ENCODE measurements around the gene MIS12. TPM values are rescaled to one million over a fixed set of nuclear protein-coding genes. Genes with fewer than 3 reads are reported as not detected.

MIS12 gene
- total and polyA plus RNA-seq, 2 of the 8 experiments (the other 6 are each of a cell fraction or from before 2014, with no cell fraction given), result 9.5 to 25.6 TPM

DNA sequence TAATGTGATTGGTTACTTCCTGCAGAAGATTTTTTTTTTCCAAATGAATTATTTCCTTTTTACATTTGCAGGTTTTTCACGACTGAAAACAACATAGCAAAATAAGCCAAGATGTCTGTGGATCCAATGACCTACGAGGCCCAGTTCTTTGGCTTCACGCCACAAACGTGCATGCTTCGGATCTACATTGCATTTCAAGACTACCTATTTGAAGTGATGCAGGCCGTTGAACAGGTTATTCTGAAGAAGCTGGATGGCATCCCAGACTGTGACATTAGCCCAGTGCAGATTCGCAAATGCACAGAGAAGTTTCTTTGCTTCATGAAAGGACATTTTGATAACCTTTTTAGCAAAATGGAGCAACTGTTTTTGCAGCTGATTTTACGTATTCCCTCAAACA lies 2.4 kb downstream of the MIS12 start:
- no peak overlapping the region for H3K27ac ChIP-seq (ENCODE audit: low read depth, low read length)
- 82% methylated on average over 8 of the region's 8 CpGs; no CpG with 5 or more reads in 1 of the 2 experiments for WGBS, 2 experiments (ENCODE audit: extremely low coverage in 1 of 2, insufficient coverage in 1 of 2, insufficient read length in 1 of 2, insufficient replicate concordance in 2 of 2, low coverage in 1 of 2, low lambda C conversion rate in 2 of 2, missing lambda C conversion rate in 1 of 2)
- no peak overlapping the region for H3K4ac ChIP-seq (replicated peaks; ENCODE audit: insufficient read length, low read depth, low read length)
- H3K56ac ChIP-seq (replicated peaks; ENCODE audit: insufficient read length, low read depth, low read length), result no peak overlapping the region
- H4K5ac ChIP-seq (ENCODE audit: insufficient read length, low read depth, low read length), result no peak overlapping the region
- H3K18ac ChIP-seq (ENCODE audit: extremely low read depth, low read length), result no peak overlapping the region
- no peak overlapping the region for H2BK120ac ChIP-seq (replicated peaks; ENCODE audit: low read depth, low read length)
- no peak overlapping the region for H2BK5ac ChIP-seq (ENCODE audit: low read depth, low read length)
- H2BK12ac ChIP-seq (ENCODE audit: low read depth, low read length), result no peak overlapping the region
- no peak overlapping the region for H2AK5ac ChIP-seq (ENCODE audit: low read depth, low read length)
- peaks cover 8 to 50% of the 10 kb centered on the region in 2 experiments for H3K79me2 ChIP-seq (ENCODE audit: control insufficient read depth in 1 of 2, insufficient read depth in 2 of 2, low read length in 2 of 2)
- H3K9me3 ChIP-seq (ENCODE audit: insufficient read depth in 2 of 2, low read depth in 1 of 2, low read length in 1 of 2), result no peaks in the 10 kb centered on the region
- no peak overlapping the region for H2BK15ac ChIP-seq (ENCODE audit: low read length)
- H3K14ac ChIP-seq (ENCODE audit: insufficient read length), result no peak overlapping the region
- ChIA-PET CTCF (ENCODE audit: partially characterized antibody) (no interaction called here), POLR2A (ENCODE audit: partially characterized antibody) (interaction anchor here (1.0 to 6.2 kb wide), 3 partner anchors 11 to 22 kb away, joined by 3 to 91 read pairs (median 69); partner anchors contain the start of gene DHX33)
- peaks cover 3 to 13% of the 10 kb centered on the region in 2 experiments for H4K20me1 ChIP-seq (replicated peaks in 1 of 2; ENCODE audit: control insufficient read depth in 1 of 2, insufficient read depth in 2 of 2, low read length in 2 of 2)
- no peak overlapping the region for H2BK20ac ChIP-seq (ENCODE audit: low read length)
- no peak overlapping the region for H3K4me2 ChIP-seq (ENCODE audit: insufficient read depth in 1 of 2, low read depth in 2 of 2, low read length in 2 of 2)
- H3K23me2 ChIP-seq (ENCODE audit: low read depth, low read length), result peaks cover 8% of the 10 kb centered on the region
- H3K23ac ChIP-seq (ENCODE audit: insufficient read length), result no peak overlapping the region
- H3K4me1 ChIP-seq (replicated peaks in 1 of 4; ENCODE audit: control insufficient read depth in 3 of 4, insufficient read depth in 4 of 4, low read length in 3 of 4), result no peaks in the 10 kb centered on the region
- no peak overlapping the region for H4K8ac ChIP-seq (ENCODE audit: extremely low read depth, insufficient read depth, low read length)
- H3K27me3 ChIP-seq (replicated peaks in 1 of 4; ENCODE audit: control insufficient read depth in 3 of 4, extremely low read depth in 1 of 4, insufficient read depth in 3 of 4, low read length in 3 of 4), result no peaks in the 10 kb centered on the region
- TF ChIP-seq RNF2 (IDR thresholded peaks at IDR 0.05; ENCODE audit: borderline replicate concordance, low read depth, low read length, missing control alignments, poor library complexity, severe bottlenecking) (no peak), FOSL1 (IDR thresholded peaks at IDR 0.05; ENCODE audit: insufficient read depth, low read depth, low read length) (no peak), JUND (IDR thresholded peaks at IDR 0.05; ENCODE audit: low read length) (no peak), ASH2L (IDR thresholded peaks at IDR 0.05; ENCODE audit: low read length) (no peak), TBP (IDR thresholded peaks at IDR 0.05; ENCODE audit: low read depth, low read length) (no peak)
- TF ChIP-seq, protein P1, sequence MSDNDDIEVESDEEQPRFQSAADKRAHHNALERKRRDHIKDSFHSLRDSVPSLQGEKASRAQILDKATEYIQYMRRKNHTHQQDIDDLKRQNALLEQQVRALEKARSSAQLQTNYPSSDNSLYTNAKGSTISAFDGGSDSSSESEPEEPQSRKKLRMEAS (IDR thresholded peaks at IDR 0.05), result no peak
- no peak overlapping the region for H2AFZ ChIP-seq (ENCODE audit: low read length)
- DNase-seq (ENCODE audit: low read depth in 1 of 2, low spot score in 2 of 2) (no peak), FAIRE-seq (no peak)
- peaks cover 5 to 39% (median 25%) of the 10 kb centered on the region in 4 experiments for H3K36me3 ChIP-seq (ENCODE audit: control insufficient read depth in 2 of 4, insufficient read depth in 4 of 4, low read length in 3 of 4)
- no peak overlapping the region for H4K91ac ChIP-seq (replicated peaks; ENCODE audit: insufficient read length, low read length)
- no peak overlapping the region for H3K4me3 ChIP-seq (ENCODE audit: extremely low read depth in 1 of 4, insufficient read depth in 2 of 4, low read depth in 3 of 4, low read length in 4 of 4)
- peaks cover 2% of the 10 kb centered on the region; the same call in 1 of the 2 replicates for H3K79me1 ChIP-seq (ENCODE audit: low read depth, low read length)
- H3K9ac ChIP-seq (replicated peaks in 1 of 4; ENCODE audit: extremely low read depth in 1 of 4, low read depth in 3 of 4, low read length in 3 of 4), result no peak overlapping the region
